NK-92 (cell line): Measurements from ENCODE around the gene H6PD.

Experiments used
- DNase-seq: peaks from one replicate; lab custom pipeline; 2025; ENCODE audit not compliant: unreplicated experiment; lab: John Stamatoyannopoulos, UW

H6PD gene, protein sequence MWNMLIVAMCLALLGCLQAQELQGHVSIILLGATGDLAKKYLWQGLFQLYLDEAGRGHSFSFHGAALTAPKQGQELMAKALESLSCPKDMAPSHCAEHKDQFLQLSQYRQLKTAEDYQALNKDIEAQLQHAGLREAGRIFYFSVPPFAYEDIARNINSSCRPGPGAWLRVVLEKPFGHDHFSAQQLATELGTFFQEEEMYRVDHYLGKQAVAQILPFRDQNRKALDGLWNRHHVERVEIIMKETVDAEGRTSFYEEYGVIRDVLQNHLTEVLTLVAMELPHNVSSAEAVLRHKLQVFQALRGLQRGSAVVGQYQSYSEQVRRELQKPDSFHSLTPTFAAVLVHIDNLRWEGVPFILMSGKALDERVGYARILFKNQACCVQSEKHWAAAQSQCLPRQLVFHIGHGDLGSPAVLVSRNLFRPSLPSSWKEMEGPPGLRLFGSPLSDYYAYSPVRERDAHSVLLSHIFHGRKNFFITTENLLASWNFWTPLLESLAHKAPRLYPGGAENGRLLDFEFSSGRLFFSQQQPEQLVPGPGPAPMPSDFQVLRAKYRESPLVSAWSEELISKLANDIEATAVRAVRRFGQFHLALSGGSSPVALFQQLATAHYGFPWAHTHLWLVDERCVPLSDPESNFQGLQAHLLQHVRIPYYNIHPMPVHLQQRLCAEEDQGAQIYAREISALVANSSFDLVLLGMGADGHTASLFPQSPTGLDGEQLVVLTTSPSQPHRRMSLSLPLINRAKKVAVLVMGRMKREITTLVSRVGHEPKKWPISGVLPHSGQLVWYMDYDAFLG

DNA sequence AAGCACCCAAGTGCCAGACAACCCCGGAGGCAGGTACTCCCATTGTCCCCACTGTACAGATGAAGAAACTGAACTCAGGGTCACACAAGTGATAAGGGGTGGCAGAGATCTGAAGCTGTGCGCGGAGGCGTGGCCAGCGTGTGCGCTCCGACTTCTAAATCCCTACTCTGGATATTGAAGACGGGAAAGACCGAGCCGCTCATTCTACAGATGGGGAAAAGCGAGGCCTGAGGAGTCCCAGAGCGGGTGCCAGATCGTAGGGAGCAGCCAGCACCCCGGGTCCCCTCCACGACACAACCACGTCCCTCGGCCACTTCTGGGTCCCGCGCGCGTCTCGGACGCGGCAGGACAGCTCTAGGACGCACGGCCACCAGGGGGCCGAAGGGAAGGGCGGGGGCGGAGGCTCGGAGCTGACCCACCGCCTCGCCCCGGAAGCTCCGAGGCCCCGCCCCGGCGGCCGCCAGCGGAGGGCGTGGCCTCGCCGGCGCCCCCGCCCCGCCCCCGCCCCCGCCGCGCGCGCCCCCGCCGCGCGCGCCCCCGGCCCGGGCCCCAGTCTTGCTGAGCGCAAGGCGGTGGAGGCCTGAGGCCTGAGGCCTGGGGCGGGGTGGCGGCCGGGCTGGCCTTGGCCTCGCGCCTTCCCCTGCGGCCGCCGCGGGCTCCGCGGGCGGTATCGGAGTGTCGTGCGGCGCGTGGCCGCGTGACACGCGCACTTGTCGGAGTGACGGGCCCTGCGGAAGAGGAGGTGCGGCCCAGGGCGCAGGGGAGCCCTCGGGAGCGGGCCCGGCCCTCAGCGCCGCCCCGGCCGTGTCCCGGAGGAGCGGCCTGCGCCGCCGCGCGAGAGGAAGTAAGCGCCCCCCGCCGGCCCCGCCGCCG is at the start of gene H6PD:
Gene H6PD, plus strand, starts transcription at position 552 of the 873 bp plus-strand sequence. CDS start 10,161 bp downstream, outside the sequence.
- no peak for DNase-seq

GRCh38 chr1:9186082-9186859 is 48.3 kb upstream of the H6PD start:
- no peak for DNase-seq

GRCh38 chr1:9187004-9187403 is 47.6 kb upstream of the H6PD start:
- no peak for DNase-seq

DNA sequence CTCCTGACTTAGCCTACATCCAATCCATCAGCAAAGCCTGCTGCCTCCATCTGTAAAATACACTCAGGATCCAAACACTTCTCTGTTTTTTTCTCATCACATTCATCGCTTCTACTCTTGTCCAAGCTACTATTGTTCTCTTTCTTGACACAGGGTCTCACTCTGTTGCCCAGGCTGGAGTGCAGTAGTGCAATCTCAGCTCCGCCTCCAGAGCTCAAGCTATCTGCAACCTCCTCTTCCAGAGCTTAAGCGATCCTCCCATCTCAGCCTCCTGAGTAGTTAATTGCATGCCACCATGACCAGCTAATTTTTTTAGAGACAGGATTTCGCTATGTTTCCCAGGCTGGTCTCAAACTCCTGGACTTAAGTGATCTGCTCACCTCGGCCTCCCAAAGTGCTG is 44.3 kb upstream of the H6PD start:
- no peak for DNase-seq

DNA sequence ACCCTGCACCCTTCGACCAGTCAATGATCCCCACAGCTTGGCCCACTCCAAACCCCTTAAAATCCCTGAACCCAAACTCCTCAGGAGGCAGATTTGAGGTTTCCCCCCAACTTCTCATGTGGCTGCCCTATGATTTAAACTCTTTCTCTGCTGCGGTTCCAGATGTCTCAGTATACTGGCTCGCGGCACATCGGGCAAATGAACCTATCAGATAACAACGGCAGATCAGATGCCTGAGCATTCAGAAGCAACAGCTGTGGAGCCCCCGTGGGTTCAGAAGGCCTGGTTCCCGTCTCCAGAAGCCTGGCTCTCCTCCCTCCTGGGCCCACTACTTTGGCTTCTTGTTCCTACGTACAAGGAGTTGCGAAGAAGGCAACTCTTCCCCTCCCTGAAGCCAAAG is 43.3 kb upstream of the H6PD start:
- DNase-seq: no peak

DNA sequence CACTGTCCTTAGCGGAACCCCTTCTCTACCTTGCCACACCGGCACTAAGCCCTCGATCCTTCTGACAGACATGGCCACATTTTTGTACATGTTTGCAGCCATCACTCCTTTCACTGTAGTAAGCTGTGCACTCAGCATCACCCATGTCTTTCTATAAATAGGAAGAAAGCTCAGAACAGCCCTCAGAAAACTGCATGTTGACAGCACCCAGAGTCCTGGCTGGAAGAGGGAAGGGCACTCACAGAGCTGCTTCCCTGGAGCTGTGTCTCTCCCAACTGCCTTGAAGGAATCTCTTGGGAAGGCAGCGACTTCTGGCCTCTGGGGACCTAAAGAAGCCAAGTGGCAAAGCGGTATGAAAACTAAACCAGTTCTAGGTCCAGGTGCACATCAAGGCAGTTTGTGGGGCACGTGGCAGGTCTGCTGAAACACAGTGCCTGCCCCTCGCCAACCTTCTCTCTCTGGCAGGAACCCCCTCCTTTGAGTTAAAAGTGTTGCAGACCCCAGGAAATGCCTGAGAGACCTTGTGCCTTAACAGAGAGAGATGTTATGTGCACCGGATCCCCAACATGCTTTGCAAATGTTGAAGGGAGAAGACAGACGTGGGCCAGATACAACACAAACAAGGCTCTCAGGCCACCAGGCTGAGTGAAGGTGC is 41.9 kb upstream of the H6PD start:
- no peak for DNase-seq

- DNase-seq: no peak
These were observed 41.3 kb upstream of the H6PD start for GRCh38 chr1:9193233-9193625.

GRCh38 chr1:9194024-9194423 is 40.5 kb upstream of the H6PD start:
- DNase-seq: no peak

GRCh38 chr1:9195651-9196050 is 38.9 kb upstream of the H6PD start:
- no peak for DNase-seq

GRCh38 chr1:9196129-9197040 is 38.2 kb upstream of the H6PD start:
- no peak for DNase-seq

DNA sequence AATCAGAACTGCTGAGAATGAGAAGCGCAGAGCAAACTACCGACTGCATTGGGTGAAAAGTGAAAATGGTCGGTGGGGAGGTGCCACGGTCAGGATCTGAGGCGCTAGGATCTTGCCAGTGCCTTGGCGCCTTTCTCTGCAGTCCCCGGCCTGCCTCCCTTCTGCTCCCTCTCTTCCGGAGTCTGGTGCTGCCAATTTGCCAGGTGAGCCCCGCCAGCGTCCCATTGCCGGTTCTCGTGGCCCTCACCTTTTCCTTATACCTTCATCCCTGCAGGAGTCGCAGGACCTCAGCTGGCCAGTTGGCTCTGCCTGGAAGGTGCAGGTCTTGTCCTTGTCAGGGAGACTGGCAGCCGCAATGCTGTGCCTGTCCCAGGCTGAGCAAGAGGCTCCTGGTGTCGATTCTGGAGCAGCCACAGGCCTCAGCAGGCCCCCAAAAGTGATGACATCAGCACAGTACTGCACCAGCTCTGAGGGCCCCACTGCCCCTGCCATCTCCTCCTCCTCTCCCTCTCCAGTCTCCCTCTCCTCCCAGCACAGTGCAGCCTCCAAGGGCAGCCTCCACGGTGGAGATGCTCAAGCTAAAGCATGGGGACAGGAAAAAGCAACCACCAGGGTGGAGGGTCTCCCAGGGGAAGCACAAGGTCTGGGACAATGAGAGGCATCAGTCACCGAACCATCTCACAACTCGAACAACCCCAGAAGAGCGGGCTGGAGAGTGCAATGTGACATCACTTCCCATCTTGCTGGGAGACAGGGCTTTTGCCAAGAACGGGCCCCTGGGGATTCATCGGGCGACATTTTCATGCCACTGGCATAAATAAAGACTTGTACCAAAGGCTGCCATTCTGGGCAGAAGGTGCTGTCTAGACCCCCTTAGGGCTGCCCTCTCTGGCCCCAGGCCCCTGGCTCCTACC is 37.1 kb upstream of the H6PD start:
- DNase-seq: no peak

DNA sequence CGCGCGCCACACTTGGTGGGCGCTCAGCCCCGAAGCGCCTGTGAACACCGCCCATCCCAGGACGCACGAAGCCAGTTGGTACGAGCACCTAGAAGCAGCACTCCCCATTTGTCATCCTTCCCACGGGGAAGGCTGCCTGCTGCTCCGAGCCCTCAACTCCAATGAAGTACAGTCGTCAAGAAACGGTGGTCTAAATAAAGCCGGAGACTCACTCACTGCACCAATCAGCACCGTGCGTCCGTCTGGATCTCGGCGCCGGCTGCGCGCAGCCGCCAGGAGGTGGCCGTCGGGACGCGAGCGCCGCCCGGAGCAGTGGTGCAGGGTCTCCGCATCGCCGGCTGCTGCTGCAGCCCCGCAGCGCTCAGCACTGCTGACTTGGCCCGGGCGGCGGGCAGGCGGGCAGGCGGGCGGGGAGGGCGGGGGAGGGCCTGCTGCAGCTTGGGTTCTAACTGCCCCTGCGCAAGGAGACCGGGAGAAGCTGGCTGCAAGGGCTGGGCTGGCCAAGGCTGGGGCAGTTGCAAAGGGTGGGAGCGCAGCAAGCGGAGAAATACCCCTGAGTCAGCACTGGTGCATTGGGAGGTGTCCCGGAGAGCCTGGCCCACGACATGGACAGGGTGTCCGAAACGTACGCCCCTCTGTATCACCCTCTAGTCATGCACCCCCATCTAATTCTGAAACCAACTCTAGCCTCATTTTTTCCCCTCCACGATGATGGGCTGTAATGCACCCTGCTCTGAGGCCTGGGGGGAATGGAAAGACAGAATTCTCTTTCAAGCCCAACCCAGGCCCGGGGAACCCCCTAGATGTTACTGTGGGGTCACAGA is 35.8 kb upstream of the H6PD start:
- no peak for DNase-seq

DNA sequence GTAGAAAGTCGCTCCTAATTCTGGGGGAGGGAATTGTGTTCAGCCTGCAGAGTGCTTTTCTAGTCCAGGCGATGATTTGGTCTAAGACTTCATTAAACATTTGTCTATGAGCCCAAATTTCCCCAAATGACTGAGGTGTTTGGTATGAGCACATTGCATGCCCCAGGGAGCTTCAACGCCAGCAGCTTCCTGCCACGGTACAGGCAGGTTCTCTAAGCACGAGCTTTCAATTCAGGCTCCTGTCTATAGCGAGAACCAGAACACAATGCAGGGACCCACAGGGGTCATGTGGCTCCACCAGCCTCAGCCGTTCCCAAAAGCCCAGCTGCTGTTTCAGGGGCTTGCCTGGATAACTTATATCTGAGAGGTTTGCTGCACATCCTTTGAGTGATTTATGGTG is 34.1 kb upstream of the H6PD start:
- no peak for DNase-seq

GRCh38 chr1:9201401-9202239 is 33.0 kb upstream of the H6PD start:
- DNase-seq: no peak

DNA sequence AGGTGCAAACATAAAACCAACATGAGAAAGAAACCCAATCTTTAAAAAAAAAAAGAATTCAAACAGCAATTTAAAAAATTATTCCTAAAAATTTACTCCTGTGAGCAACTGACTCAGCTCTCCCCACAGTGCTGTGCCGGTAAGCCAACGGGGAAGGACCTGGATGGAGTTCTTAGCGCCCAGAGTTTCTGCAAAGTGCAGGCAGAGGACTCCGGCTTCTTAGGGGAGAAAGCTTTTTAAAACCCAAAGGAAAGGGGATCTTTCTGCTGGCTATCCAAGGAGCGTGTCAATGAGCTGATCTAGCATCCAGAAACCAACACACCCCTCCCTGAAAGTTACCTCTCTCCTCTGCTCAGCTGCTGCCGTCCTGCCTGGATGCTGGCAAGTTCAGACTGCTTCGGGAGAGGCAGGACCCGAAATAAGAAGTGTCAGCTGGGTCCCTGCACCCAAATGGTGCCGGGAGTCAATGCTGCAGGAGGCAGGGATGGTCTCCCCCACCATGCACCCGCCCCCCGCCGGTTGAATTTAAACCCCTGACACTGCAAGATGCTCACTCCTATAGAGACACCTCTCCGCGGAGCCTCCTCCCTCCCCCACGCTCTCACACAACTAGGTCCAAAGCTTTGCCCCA is 32.2 kb upstream of the H6PD start:
- DNase-seq: no peak

GRCh38 chr1:9203511-9203982 is 31.0 kb upstream of the H6PD start:
- no peak for DNase-seq
